HEK293 (cell line): ENCODE measurements around the gene ARHGAP5.

Experiments
- YY1 ChIP-seq: fragments of 450-650 bp; formaldehyde crosslinking; IDR thresholded peaks from 2 replicates; pipeline ENCODE4 v1.5.1; 2018; ENCODE audit warnings: missing biosample characterization, missing genetic modification characterization
- ZNF48 ChIP-seq: fragments of 450-650 bp; formaldehyde crosslinking; IDR thresholded peaks from 2 replicates; pipeline ENCODE4 v1.5.1; 2016; ENCODE audit warnings: missing biosample characterization, missing genetic modification characterization
- TF ChIP-seq, protein P1 (sequence below): fragments of 450-650 bp; formaldehyde crosslinking; IDR thresholded peaks from 2 replicates; pipeline ENCODE4 v1.5.1; 2016; ENCODE audit warnings: missing biosample characterization, missing genetic modification characterization
- TF ChIP-seq, protein P2 (sequence below): fragments of 450-650 bp; formaldehyde crosslinking; IDR thresholded peaks from 2 replicates; pipeline ENCODE4 v1.5.1; 2016; ENCODE audit warnings: missing biosample characterization, missing genetic modification characterization

DNA sequence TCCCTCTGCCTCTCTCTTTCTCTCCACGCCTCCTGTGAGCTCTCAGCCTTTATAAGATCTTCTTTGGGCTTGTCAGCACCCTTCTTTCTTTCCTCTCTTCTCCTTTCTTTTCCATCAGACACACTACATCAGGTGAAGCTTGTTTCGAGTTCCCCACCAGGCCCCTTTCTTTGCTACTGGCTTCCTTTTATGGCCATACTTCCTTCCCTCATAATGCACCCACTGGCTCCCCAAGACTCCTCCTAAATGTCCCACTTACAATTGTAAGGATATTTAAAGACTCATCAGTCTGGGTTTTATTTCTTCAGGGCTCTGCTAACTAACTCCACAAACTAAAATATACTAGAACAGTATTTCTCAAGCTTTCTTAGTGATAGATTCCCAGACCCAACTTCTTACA is 129.4 kb downstream of the ARHGAP5 start:
- TF ChIP-seq, protein P1, sequence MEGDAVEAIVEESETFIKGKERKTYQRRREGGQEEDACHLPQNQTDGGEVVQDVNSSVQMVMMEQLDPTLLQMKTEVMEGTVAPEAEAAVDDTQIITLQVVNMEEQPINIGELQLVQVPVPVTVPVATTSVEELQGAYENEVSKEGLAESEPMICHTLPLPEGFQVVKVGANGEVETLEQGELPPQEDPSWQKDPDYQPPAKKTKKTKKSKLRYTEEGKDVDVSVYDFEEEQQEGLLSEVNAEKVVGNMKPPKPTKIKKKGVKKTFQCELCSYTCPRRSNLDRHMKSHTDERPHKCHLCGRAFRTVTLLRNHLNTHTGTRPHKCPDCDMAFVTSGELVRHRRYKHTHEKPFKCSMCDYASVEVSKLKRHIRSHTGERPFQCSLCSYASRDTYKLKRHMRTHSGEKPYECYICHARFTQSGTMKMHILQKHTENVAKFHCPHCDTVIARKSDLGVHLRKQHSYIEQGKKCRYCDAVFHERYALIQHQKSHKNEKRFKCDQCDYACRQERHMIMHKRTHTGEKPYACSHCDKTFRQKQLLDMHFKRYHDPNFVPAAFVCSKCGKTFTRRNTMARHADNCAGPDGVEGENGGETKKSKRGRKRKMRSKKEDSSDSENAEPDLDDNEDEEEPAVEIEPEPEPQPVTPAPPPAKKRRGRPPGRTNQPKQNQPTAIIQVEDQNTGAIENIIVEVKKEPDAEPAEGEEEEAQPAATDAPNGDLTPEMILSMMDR (tag by site-specific recombination) = no peak
- TF ChIP-seq, protein P2, sequence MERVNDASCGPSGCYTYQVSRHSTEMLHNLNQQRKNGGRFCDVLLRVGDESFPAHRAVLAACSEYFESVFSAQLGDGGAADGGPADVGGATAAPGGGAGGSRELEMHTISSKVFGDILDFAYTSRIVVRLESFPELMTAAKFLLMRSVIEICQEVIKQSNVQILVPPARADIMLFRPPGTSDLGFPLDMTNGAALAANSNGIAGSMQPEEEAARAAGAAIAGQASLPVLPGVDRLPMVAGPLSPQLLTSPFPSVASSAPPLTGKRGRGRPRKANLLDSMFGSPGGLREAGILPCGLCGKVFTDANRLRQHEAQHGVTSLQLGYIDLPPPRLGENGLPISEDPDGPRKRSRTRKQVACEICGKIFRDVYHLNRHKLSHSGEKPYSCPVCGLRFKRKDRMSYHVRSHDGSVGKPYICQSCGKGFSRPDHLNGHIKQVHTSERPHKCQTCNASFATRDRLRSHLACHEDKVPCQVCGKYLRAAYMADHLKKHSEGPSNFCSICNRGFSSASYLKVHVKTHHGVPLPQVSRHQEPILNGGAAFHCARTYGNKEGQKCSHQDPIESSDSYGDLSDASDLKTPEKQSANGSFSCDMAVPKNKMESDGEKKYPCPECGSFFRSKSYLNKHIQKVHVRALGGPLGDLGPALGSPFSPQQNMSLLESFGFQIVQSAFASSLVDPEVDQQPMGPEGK (tag by site-specific recombination) = no peak
- no peak for TF ChIP-seq ZNF48 (tag by site-specific recombination)
- TF ChIP-seq YY1 (tag by site-specific recombination) = no peak
